Middle frontal gyrus (tissue), 1 donor: ENCODE measurements around the gene BMPR2.

Source experiments
- DNase-seq: peaks from one replicate; pipeline ENCODE4 v3.0.0-alpha.2; 2015; ENCODE audit warnings: low spot score; ENCODE audit errors: extremely low spot score

BMPR2 gene

DNA sequence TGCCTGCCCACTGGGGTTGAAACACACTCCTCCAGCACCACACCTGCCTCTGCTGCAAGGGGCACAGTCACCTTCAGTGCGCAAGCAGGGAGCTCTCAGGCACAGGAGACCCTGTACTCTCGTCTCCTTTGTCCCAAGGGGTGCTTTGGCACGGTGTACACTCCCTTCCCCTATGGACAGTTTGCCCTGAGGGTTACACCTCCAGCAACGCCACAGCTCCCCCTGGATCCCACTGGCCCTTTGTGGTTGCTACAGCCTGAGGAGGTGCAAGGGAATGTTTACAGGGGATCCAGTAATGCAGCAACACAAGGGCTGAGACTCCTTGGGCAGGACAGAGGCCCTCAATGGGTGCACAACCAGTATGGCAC, 213.4 kb downstream of the BMPR2 start:
- DNase-seq, result no peak

- DNase-seq, result no peak
Measured at GRCh38 chr2:202592566-202592965, 216.4 kb downstream of the BMPR2 start.

GRCh38 chr2:202599105-202599504, 223.0 kb downstream of the BMPR2 start:
- DNase-seq, result no peak

DNA sequence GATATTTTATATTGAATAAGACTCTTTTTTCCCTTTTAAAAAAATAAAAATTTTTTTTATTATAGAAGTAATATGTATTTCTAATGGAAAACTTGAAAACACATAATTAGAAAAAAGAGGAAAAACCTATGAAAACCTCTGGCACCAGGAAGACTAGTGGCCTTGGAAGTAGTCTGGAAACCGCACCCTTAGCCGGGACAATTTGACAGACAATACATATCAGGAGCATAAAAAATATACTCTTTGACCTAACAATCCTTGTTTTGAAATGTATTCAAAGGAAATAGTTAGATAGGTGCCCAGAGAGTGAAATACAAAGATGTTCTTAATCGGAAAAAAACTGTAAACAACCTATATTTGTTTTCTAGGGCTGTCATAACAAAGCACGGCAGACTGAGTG, 223.8 kb downstream of the BMPR2 start:
- no peak for DNase-seq

- no peak for DNase-seq
Measured at GRCh38 chr2:202604699-202605098, 228.6 kb downstream of the BMPR2 start.

DNA sequence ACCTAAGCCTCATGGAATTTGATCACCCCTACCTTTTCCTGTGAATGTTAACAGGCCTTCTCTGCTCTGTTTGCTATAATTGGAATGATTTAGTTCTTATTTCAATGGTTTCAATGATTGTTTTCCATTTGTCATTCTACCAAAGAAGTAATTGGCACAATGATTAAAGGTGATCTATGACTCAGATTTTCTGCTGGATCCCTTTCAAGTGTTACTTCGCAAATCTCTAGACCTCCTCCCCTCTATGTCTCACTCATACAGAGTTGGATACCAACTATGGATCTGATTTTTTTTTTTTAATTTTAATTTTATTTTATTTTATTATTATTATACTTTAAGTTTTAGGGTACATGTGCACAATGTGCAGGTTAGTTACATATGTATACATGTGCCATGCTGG, 229.0 kb downstream of the BMPR2 start:
- no peak for DNase-seq

GRCh38 chr2:202608142-202608852, 232.2 kb downstream of the BMPR2 start:
- DNase-seq, result no peak

- DNase-seq, result no peak
Measured at GRCh38 chr2:202609381-202610145, 233.4 kb downstream of the BMPR2 start.

DNA sequence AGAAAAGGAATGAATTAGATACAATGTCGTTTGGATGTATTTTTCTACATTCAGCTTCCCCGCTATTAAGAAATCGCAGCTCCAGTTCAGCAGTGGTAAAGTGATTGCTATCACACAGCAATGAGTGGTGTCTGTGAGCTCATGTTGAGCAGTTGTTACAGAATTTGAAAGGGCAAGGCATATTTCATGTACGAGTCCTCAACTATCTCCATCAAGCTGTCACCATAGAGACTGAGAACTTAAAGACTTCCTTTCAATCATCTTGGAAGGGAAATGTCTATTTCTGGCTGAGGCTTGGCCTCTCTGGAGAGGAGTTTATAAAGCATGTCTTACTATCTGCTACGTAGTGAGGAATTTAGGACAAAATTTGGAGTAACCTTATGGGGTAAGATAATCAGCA, 234.3 kb downstream of the BMPR2 start:
- DNase-seq, result no peak

DNA sequence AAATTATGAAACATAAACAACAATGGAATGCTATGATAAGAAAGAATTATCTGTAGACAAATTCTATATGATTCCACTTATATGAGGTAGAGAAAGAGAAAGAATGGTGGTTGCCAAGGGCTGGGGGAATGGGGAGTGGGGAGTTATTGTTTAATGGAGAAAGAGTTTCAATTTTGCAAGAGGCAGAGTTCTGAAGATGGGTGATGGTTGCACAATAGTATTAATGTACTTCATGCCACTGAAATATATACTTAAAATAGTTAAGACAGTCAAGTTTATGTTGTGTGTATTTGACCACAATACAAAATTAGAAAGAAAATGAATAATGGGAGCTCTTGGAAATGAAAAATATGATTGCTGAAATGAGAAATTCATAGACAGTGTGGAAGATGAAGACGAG, 236.0 kb downstream of the BMPR2 start:
- DNase-seq, result no peak

- no peak for DNase-seq
Measured at GRCh38 chr2:202613479-202613878, 237.4 kb downstream of the BMPR2 start.
